Neutrophil (primary cell): Measurements from ENCODE around the gene SLC7A10.
"Not testable (repeated sequence)": the region's sequence is repeated elsewhere in the genome, so short reads cannot be mapped to it uniquely, and the experiment has no call there.

Experiments used
- H3K27ac ChIP-seq: fragments of 200-600 bp; sonication (generic); 2 replicates; pipeline ENCODE4 v1.5.1; 2016; ENCODE audit warnings: mild to moderate bottlenecking, moderate library complexity
- H3K27me3 ChIP-seq: fragments of 200-600 bp; sonication (generic); 2 replicates; pipeline ENCODE4 v1.6.0; 2016; ENCODE audit warnings: mild to moderate bottlenecking
- H3K36me3 ChIP-seq: fragments of 200-600 bp; sonication (generic); 2 replicates; pipeline ENCODE4 v1.5.1; 2017
- H3K4me1 ChIP-seq, 2 experiments: fragments of 200-600 bp in 1 of 2; sonication (generic) in 1 of 2; 1 replicate in 1 of 2; 2 replicates in 1 of 2; pipeline versions ENCODE4 v1.5.1 to v1.6.1; 2013 to 2016; ENCODE audit warnings: low read depth in 1 of 2, low read length in 1 of 2, mild to moderate bottlenecking in 1 of 2, moderate library complexity in 1 of 2; ENCODE audit not compliant: control insufficient read depth in 1 of 2, insufficient read depth in 1 of 2
- H3K4me3 ChIP-seq, 2 experiments: fragments of 200-600 bp in 1 of 2; sonication (generic) in 1 of 2; 1 replicate in 1 of 2; 2 replicates in 1 of 2; pipeline ENCODE4 v1.5.1; 2013 to 2016; ENCODE audit warnings: low read depth in 1 of 2, low read length in 1 of 2, mild to moderate bottlenecking in 1 of 2, moderate library complexity in 1 of 2
- H3K9me3 ChIP-seq: fragments of 200-600 bp; sonication (generic); 2 replicates; pipeline ENCODE4 v1.5.1; 2016
- CTCF ChIP-seq: fragments of 200-600 bp; sonication (generic); IDR thresholded peaks from 2 replicates; pipeline ENCODE4 v1.5.1; 2016; ENCODE audit warnings: antibody characterized with exemption

SLC7A10 gene

GRCh38 chr19:33192010-33192409, 33.6 kb downstream of the SLC7A10 start:
- H3K27me3 ChIP-seq: no peaks in the 10 kb centered on the region
- no peaks in the 10 kb centered on the region for H3K9me3 ChIP-seq
- H3K4me3 ChIP-seq: no peak overlapping the region
- TF ChIP-seq CTCF: no peak
- no peaks in the 10 kb centered on the region for H3K36me3 ChIP-seq
- no peak overlapping the region for H3K27ac ChIP-seq
- H3K4me1 ChIP-seq: peaks cover 46 to 51% of the 10 kb centered on the region in 2 experiments

DNA sequence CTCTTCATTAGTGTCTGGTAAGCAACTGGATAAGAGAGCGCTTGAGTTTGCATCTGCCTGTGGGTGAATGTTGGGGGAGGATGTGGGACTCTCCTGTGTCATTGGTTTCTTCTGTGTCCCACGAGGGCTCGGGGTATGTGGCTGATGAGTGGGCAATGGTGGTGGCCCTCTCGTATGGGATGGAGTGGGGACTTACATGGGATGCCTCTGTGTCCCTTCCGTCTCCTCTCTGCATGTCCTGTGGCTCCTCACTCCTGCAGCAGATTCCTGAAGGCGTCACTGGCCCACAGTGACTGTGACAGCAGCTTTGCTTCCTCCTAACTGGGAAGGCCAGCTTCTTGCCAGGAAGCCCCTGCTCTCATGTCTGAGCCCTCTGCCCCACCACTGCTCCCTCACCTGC, 34.1 kb downstream of the SLC7A10 start:
- no peak for TF ChIP-seq CTCF
- Histone ChIP-seq H3K4me3 (no peak overlapping the region), H3K36me3 (no peaks in the 10 kb centered on the region), H3K9me3 (no peaks in the 10 kb centered on the region), H3K27ac (no peak overlapping the region), H3K4me1 (peaks cover 48 to 56% of the 10 kb centered on the region in 2 experiments), H3K27me3 (no peaks in the 10 kb centered on the region)

DNA sequence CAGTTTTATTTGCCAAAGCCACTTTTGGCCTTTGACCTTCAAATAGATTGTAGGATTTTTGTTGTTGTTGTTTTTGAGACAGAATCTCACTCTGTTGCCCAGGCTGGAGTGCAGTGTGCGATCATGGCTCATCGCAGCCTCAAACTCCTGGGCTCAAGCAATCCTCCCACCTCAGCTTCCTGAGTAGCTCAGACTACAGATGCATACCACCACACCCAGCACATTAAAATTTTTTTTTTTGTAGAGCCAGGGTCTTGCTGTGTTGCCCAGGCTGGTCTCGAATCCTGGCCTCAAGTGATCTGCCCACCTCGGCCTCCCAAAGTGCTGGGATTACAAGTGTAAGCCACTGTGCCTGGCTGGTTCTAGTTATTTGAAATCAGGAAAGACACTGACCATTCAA, 34.6 kb downstream of the SLC7A10 start:
- H3K27ac ChIP-seq, H3K27me3 ChIP-seq, H3K4me3 ChIP-seq, H3K9me3 ChIP-seq, H3K36me3 ChIP-seq: not testable (repeated sequence)
- H3K4me1 ChIP-seq: peaks cover 48 to 56% of the 10 kb centered on the region in 2 experiments

DNA sequence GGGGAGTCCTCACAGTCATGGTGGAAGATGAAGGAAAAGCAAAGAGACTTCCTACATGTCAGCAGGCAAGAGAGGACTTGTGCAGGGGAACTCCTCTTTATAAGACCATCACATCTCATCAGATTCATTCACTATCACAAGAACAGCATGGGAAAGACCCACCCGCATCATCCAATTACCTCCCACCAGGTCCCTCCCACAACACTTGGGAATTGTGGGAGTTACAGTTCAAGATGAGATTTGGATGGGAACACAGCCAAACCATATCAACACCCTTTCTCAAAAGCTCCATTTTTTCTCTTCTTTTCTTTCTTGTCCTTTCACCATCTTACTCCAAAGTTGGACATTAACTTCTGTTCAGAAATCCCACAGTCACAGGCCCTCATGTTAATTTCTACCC, 36.2 kb downstream of the SLC7A10 start:
- TF ChIP-seq CTCF: no peak
- peaks cover 54 to 60% of the 10 kb centered on the region in 2 experiments for H3K4me1 ChIP-seq
- no peak overlapping the region for H3K4me3 ChIP-seq
- no peaks in the 10 kb centered on the region for H3K36me3 ChIP-seq
- no peaks in the 10 kb centered on the region for H3K27me3 ChIP-seq
- no peak overlapping the region for H3K27ac ChIP-seq
- H3K9me3 ChIP-seq: no peaks in the 10 kb centered on the region

DNA sequence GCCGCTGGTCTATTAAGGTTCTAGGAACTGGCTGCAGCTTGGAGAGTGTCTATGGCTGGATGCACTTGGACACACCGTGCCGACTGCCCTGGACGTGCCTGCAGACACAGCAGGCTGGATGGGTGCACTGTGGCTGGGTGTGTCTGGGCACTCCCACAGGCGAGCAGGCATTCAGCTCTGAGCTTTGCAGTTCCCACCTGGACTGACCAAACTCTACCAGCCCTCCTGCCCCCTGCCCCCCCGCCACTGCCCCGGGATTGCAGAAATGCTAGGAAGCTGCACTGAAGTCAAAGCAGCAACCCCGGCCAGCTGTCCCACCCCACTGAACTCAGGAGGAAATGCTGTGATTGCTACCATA, 38.5 kb downstream of the SLC7A10 start:
- peak overlapping the region; percentile 46 to 50 for H3K4me3 ChIP-seq

More for the DNA sequence above, 38.5 kb downstream of the SLC7A10 start:
- peaks cover 53 to 54% of the 10 kb centered on the region in 2 experiments for H3K4me1 ChIP-seq
- H3K27me3 ChIP-seq: no peaks in the 10 kb centered on the region
- peak overlapping the region; percentile 79 for H3K27ac ChIP-seq
- H3K36me3 ChIP-seq: no peaks in the 10 kb centered on the region
- no peak for TF ChIP-seq CTCF
- no peaks in the 10 kb centered on the region for H3K9me3 ChIP-seq
